Activated T-cell treated with anti-CD3 and anti-CD28 coated beads for 48 hours (primary cell): Measurements from ENCODE around the gene RGCC.
"Not testable (repeated sequence)": the region's sequence is repeated elsewhere in the genome, so short reads cannot be mapped to it uniquely, and the experiment has no call there.

ENCODE experiments used
- DNase-seq: peaks from one replicate; pipeline ENCODE4 v3.0.0-alpha.2; 2020; ENCODE audit warnings: low read depth

Gene RGCC

GRCh38 chr13:41456768-41457588, at the start of gene RGCC:
Gene RGCC (plus strand): TSS chr13:41457550. CDS start chr13:41457708, 158 bp downstream.
- DNase-seq = peak; percentile 96

- no peak for DNase-seq
These were observed 49.2 kb upstream of the RGCC start for GRCh38 chr13:41408121-41408520.

- DNase-seq = no peak
These were observed 48.6 kb upstream of the RGCC start for GRCh38 chr13:41408746-41409145.

GRCh38 chr13:41409611-41410010, 47.7 kb upstream of the RGCC start:
- DNase-seq = no peak

- DNase-seq = no peak
These were observed 46.3 kb upstream of the RGCC start for GRCh38 chr13:41411060-41411459.

GRCh38 chr13:41411522-41411921, 45.8 kb upstream of the RGCC start:
- no peak for DNase-seq

- DNase-seq = no peak
These were observed 43.5 kb upstream of the RGCC start for GRCh38 chr13:41413872-41414271.

GRCh38 chr13:41416276-41416675, 41.1 kb upstream of the RGCC start:
- DNase-seq = no peak

GRCh38 chr13:41418027-41418426, 39.3 kb upstream of the RGCC start:
- DNase-seq = no peak

GRCh38 chr13:41418731-41419130, 38.6 kb upstream of the RGCC start:
- no peak for DNase-seq

- no peak for DNase-seq
These were observed 38.1 kb upstream of the RGCC start for GRCh38 chr13:41419206-41419605.

GRCh38 chr13:41420146-41420545, 37.2 kb upstream of the RGCC start:
- no peak for DNase-seq

- DNase-seq = not testable (repeated sequence)
These were observed 36.0 kb upstream of the RGCC start for GRCh38 chr13:41421330-41421729.

GRCh38 chr13:41421983-41422382, 35.4 kb upstream of the RGCC start:
- DNase-seq = not testable (repeated sequence)

GRCh38 chr13:41423259-41423658, 34.1 kb upstream of the RGCC start:
- DNase-seq = not testable (repeated sequence)

GRCh38 chr13:41424675-41425074, 32.7 kb upstream of the RGCC start:
- DNase-seq = not testable (repeated sequence)

- no peak for DNase-seq
These were observed 31.3 kb upstream of the RGCC start for GRCh38 chr13:41426047-41426446.

GRCh38 chr13:41427666-41428065, 29.7 kb upstream of the RGCC start:
- no peak for DNase-seq

- peak; percentile 22 for DNase-seq
These were observed 29.2 kb upstream of the RGCC start for GRCh38 chr13:41428155-41428554.

- not testable (repeated sequence) for DNase-seq
These were observed 23.3 kb upstream of the RGCC start for GRCh38 chr13:41434030-41434429.

- no peak for DNase-seq
These were observed 22.4 kb upstream of the RGCC start for GRCh38 chr13:41434831-41435520.

- DNase-seq = no peak
These were observed 13.4 kb upstream of the RGCC start for GRCh38 chr13:41443969-41444368.

GRCh38 chr13:41452462-41452861, 4.9 kb upstream of the RGCC start:
- no peak for DNase-seq
